HG02970 (cell line): ENCODE results near the gene TMEM165.

ENCODE experiments used
- ATAC-seq: cut with Tn5 transposase; IDR thresholded peaks from one replicate; pipeline ENCODE4 v1.9.1; 2021; ENCODE audit warnings: mild to moderate bottlenecking, moderate library complexity, moderate number of reproducible peaks; ENCODE audit not compliant: unreplicated experiment, low FRiP score

The TMEM165 gene

DNA sequence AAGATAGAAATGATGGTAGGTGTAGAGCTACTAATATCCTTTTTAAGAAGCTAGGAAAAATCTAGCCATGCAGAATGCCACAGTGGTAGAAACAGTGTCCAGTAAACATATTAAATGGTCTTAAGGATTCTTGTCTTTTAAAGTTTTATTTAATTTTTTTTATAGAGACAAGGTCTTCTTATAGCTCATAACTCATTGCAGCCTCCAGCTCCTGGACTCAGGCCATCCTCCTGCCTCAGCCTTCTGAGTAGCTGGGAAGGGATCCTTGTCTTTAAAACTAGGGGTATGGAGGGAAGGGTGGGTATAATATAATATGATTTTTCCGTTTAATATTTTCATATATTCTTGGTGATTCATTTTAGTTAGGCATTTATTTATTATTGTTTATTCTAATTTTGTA, 3.8 kb downstream of the TMEM165 start:
- no peak for ATAC-seq

GRCh38 chr4:55405073-55405472, 9.3 kb downstream of the TMEM165 start:
- no peak for ATAC-seq

- no peak for ATAC-seq
Measured at GRCh38 chr4:55406545-55406944, 10.8 kb downstream of the TMEM165 start.

- ATAC-seq, result no peak
Measured at GRCh38 chr4:55407119-55407518, 11.4 kb downstream of the TMEM165 start.

DNA sequence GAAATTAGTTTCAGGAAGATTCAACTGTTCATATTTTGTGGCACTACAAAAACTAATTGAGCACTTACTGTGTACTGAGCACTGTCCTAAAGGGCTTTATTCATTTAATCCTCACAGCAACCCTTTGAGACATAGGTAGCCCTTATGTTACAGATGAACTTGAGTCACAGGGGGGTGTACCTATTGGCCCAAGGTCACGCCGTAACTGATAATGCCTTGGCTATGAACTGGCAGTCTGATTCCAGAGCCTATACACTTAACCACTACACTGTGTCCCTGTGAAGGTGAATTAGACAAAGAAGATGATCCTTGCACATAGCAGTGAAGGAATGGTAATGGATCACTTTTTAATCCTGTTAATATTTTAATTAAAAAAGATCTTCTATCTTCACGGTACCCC, 12.0 kb downstream of the TMEM165 start:
- no peak for ATAC-seq

- ATAC-seq, result no peak
Measured at GRCh38 chr4:55409468-55410171, 13.9 kb downstream of the TMEM165 start.

DNA sequence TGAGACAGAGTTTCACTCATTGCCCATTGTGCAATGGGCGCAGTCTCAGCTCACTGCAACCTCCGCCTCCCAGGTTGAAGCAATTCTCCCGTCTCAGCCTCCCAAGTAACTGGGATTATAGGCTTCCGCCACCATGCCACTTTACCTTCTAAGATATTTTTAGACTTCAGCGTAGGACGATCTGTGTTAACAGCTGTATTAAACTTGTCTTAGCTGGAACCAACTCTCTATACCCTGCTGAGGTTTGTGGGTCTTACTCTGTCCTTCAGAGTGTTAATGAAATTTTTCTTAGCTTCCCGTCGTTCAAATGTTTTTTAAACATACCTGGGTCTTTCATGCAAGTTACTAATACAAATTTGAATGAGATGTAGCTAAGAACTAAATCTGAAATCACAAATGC, 14.7 kb downstream of the TMEM165 start:
- no peak for ATAC-seq

DNA sequence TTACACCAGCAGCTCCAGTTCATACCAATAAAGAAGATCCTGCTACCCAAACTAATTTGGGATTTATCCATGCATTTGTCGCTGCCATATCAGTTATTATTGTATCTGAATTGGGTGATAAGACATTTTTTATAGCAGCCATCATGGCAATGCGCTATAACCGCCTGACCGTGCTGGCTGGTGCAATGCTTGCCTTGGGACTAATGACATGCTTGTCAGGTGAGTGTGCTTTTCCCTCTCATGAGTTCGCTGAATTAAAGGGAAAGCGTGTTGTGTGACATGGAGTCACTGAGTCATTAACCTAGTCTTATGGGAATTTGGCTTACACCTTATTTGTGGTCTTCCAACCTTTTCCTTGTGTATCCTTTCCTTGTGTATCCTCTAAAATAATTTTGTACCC, 15.9 kb downstream of the TMEM165 start:
- ATAC-seq, result no peak

- ATAC-seq, result no peak
Measured at GRCh38 chr4:55416176-55416575, 20.4 kb downstream of the TMEM165 start.

DNA sequence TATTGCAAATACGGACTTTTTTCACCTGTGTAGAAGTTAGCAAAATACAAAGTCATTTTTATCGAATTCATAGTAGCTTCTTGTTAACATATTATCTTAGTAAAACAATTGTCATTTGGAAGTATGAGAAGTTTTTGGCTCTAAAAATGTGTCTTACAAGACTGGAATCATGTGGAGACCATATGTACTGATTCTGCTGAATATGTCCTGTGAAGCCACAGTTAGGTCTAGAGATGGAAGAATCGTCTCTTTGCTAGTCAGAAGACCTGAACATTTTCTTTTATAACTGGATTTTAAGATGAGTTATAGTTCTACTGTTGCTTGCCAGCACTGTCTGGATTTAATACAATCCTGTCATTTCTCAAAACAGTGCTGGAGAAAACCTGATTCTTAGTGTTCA, 29.0 kb downstream of the TMEM165 start:
- no peak for ATAC-seq

DNA sequence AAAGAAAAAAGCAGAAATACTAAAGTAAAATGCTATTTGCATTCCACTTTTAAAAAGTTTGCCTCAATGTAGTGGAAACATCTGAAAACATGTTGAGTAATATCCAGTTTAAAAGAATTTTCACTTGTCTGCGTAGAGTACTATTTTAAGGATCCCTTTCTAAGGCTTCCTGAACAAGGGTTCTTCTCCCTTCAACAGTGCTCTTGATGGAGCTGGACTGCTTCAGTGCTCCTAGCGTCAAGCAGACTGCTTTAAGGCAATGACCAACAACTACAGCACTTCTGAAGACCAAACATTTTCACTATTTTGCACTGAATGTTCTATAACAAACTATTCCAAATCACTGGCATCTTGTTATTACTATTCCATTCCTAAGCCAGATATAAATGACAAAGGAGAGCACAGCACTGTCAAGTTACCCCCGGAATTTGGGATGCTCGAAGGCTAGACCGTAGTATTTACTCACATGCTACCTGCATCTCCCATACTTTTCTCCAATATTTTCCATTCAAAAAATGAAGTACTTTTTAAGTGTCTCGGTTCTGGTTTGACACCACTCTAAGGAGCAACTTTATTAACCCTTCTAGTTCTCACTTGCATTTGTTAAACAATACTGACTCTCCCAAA, 36.1 kb downstream of the TMEM165 start:
- ATAC-seq, result no peak

DNA sequence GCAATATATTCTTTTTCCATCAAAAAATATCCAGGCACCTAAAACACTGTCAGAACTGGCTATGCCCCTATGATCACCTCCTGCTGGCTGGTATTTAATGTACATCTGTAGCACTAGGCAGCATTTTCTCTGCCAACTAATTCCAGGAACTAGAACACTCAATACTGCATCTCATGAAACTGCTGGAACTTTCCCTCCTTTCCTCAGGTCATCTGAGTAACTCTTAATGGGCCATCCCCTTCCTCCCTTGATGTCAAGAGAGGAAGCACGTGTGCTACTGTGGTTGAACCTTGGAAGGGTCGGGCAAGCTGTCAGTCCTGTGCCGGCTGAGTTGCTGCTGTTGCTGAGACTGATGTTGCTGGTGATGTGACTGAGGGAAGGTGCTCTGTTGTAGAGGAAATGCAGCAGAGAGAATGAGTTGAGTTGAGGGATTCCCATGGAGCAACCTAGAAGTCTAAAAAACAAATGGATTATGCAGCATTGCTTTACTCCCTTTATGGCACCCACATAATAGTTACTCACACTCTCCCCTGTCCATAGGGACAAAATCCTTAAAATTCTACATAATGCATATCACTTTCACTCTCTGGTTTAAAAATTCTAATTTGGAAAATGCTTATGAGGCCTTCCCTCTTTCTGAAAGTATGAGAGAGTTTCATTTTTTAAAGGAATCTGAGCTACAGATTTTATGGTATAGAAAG, 39.5 kb downstream of the TMEM165 start:
- no peak for ATAC-seq

- ATAC-seq, result no peak
Measured at GRCh38 chr4:55437356-55437796, 41.6 kb downstream of the TMEM165 start.

DNA sequence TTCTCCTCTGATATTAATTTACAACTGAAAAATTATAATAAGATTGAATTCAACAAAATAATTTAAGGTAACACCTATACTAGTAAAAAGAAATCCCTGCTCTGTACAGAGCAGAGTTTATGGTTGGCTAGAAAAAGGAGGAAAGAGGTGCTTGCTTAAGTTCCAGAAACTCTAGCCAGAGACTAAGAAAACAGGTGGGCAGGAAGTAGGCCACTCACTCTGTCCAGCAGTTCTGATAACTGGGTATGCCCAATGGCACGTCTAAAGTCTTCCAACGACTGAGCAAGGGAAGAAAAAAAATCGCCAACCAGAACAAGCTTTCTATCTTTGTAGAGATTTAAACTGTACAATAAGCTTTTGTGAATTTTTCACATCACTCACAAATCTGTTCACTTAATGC, 42.1 kb downstream of the TMEM165 start:
- ATAC-seq, result no peak

- no peak for ATAC-seq
Measured at GRCh38 chr4:55438314-55438713, 42.6 kb downstream of the TMEM165 start.

GRCh38 chr4:55439023-55439422, 43.3 kb downstream of the TMEM165 start:
- no peak for ATAC-seq

DNA sequence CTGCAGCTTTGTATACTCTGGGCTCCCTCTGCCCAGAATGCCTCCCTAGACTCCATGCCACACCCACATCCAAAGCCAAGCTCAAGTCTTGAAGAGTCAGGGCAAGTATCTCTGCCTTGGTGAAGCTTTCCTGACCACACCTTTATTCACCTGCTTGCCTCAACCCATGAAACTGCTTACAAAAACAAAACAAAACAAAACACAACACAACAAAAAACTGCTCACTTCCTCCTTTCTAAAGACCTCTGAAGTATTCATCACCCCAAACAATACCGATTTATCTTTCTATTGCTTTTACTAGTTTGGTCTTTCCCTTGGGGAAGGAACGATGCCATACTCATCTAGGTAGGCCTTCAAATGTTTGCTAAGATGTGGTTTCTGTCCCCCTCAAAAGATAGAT, 45.0 kb downstream of the TMEM165 start:
- ATAC-seq, result no peak

DNA sequence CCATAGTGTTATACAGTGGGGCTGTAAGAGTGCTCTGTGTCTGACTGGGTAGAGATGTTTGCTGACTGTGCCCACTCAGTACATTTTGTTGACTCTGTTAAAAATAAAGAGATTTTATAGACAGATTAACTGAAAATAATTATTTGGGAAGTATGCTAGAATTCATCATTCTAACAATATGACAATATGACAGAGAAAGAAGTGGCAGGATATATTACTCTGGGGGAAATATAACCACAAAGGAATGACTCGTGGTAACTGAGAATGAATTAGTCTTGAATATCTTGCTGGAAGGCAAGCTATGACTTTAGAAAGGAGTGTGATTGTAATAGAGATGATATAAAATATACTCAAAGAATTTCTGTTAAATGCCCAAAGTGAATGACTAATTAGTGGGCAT, 46.8 kb downstream of the TMEM165 start:
- no peak for ATAC-seq

DNA sequence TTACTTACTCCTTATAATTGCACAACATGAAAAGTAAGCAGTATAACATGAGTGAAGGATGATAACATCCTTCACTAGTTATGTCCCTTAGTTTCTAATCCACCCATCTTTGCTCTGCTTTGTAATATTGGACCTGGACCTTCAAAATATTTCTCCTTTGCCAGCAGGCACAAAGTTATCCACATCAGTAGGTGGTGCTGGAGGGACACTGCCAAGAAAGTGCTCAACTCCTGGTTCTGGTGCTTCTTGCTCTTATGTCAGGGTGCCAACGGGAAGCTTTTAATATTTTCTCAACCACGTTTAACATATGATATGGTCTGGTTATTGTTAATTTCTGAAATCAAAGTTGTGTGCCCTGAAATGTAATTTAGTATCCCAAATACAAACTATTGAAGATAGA, 49.1 kb downstream of the TMEM165 start:
- no peak for ATAC-seq

GRCh38 chr4:55445921-55446577, 50.3 kb downstream of the TMEM165 start:
- ATAC-seq, result no peak

GRCh38 chr4:55446578-55446922, 50.8 kb downstream of the TMEM165 start:
- no peak for ATAC-seq
